ENCODE results near the gene RFT1. TPM values are rescaled to one million over a fixed set of nuclear protein-coding genes. Genes with fewer than 3 reads are reported as not detected.

RFT1 gene
- total RNA-seq, 2 experiments from 2014 or later = 42.5 to 42.9 TPM

DNA sequence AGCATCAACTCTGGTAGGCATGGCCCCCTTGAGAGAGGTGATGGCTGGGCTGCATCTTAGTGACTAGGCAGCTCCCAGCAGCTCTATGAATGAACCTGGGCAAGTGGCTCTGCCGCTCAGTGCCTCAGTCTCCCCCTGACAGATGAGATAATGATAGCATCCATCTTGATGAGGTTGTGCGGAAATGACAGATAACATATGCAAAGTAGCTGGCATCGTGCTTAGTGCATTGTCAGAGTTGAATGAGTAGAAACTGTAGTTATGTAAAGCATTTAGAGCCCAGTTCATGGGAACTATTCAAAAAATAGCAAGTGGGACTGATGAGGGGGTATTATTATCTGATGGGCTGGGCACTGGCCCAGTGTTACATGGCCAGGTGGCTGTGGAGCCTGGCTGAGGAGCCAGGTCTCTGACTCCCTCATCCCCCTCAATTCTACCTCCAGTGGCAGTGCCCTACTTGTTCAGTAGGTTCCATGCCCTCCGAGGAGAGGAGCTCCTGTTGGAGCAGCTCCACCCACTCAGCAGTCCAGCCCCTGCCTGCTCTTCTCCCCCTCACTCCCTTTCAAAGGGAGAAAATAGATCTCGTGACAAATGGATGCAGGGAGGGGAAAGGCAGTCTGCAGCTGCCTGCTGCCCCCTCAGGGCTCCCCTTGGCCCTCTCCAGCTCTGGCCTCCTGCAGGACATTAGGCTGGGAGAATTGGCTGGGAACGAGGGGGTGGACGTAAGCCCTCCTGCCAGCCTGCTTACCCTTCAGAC lies 37.4 kb upstream of the RFT1 start:
- Mint-ChIP-seq H3K36me3 (ENCODE audit: low read depth) (no peaks in the 10 kb centered on the region), H3K27me3 (no peaks in the 10 kb centered on the region), H3K4me3 (no peak overlapping the region), H3K9me3 (no peaks in the 10 kb centered on the region), H3K27ac (no peak overlapping the region), H3K4me1 (ENCODE audit: low read depth) (peaks cover 50% of the 10 kb centered on the region)
- intact Hi-C loops (cut with micrococcal nuclease) = no loop called here
- CTCF ChIA-PET = no interaction called here
- POLR2A ChIA-PET = interaction anchor here (0.7 kb wide), 1 partner anchor 130 kb away, joined by 3 read pairs; no protein-coding TSS in a partner anchor
- TF ChIP-seq, protein P1, sequence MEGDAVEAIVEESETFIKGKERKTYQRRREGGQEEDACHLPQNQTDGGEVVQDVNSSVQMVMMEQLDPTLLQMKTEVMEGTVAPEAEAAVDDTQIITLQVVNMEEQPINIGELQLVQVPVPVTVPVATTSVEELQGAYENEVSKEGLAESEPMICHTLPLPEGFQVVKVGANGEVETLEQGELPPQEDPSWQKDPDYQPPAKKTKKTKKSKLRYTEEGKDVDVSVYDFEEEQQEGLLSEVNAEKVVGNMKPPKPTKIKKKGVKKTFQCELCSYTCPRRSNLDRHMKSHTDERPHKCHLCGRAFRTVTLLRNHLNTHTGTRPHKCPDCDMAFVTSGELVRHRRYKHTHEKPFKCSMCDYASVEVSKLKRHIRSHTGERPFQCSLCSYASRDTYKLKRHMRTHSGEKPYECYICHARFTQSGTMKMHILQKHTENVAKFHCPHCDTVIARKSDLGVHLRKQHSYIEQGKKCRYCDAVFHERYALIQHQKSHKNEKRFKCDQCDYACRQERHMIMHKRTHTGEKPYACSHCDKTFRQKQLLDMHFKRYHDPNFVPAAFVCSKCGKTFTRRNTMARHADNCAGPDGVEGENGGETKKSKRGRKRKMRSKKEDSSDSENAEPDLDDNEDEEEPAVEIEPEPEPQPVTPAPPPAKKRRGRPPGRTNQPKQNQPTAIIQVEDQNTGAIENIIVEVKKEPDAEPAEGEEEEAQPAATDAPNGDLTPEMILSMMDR (IDR thresholded peaks at IDR 0.05) = no peak
- ATAC-seq (no peak), DNase-seq (no peak)

DNA sequence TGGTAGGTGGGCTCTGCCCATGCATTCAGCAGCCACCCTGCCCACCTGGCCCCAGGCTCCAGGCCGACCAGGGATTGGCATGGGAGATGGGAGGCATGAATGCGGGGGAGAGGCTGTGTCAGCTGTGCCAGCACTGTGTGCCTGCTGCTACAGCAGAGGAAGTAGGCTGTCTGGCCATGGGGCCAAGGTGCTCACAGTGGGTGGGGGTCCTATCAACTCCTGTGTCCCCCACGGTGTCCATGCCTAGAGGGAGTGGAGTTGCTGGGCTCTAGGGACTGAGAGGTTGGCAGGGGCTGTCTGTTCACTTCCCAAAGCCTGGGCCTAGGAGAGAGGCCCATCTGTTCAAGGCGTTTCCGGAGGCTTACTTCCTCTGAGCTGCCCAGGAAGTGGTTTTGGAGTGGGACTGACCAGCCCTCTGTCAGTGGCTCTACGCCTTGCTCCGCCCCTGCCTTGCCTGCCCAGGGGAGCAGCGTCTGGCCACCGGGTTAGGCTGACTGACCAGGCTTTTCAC lies 36.6 kb upstream of the RFT1 start:
- TF ChIP-seq, protein P1 (IDR thresholded peaks at IDR 0.05) = no peak
- intact Hi-C loops (cut with micrococcal nuclease) = no loop called here
- POLR2A ChIA-PET = no interaction called here
- Mint-ChIP-seq H3K27me3 (no peaks in the 10 kb centered on the region), H3K4me3 (no peak overlapping the region), H3K9me3 (no peaks in the 10 kb centered on the region), H3K36me3 (ENCODE audit: low read depth) (no peaks in the 10 kb centered on the region), H3K4me1 (ENCODE audit: low read depth) (peaks cover 51% of the 10 kb centered on the region), H3K27ac (no peak overlapping the region)
- CTCF ChIA-PET = no interaction called here
- ATAC-seq (no peak), DNase-seq (no peak)

DNA sequence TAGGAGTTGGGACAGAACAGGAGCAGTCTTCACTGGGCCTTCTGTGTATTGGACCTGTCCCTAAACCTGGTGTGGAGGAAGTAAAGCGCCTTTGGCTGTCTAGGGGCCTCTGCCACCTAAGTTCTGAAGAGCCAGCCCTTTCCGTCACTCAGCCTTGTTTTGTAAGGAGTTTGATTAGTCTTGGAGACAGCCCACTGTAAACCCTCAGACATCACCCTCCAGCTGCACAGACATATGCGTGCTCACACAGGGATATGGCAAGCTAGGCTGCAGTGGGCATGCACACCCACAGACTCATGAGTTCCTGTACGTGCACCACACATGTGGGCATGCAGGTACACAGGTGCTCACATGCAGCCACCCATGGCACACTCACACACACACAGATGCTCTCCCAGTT lies 36.0 kb upstream of the RFT1 start:
- no peak overlapping the region for H3K27ac Mint-ChIP-seq
- ChIA-PET POLR2A (no interaction called here), CTCF (interaction anchor here (1.3 kb wide), 1 partner anchor 52 kb away, joined by 5 read pairs; no protein-coding TSS in a partner anchor)
- peaks cover 47% of the 10 kb centered on the region for H3K4me1 Mint-ChIP-seq (ENCODE audit: low read depth)
- TF ChIP-seq, protein P1 (IDR thresholded peaks at IDR 0.05) = no peak
- ATAC-seq = no peak
- no peak overlapping the region for H3K4me3 Mint-ChIP-seq
- H3K9me3 Mint-ChIP-seq = no peaks in the 10 kb centered on the region
- DNase-seq = no peak
- no peaks in the 10 kb centered on the region for H3K27me3 Mint-ChIP-seq
- H3K36me3 Mint-ChIP-seq (ENCODE audit: low read depth) = no peaks in the 10 kb centered on the region
- intact Hi-C loops (cut with micrococcal nuclease) = no loop called here

DNA sequence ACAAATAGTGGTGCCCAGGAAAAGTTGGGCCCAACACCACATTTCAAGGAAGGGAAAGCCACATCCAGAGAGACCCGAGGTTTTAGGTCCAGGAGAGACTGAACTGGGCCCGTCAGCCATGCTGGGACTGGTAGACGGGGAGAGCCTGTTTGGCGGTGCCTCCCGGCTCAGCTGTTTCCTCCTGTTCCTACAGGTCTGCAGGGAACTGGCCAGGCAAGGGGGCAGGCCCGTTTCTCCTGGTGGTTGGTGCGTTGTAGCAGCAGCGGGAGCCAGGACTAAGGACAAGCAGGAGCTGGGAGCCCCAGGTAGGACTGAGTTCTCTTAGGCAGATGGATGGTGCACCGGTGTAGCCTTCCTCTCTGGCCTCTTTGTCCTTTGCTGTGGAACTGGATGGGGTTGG lies 34.7 kb upstream of the RFT1 start:
- Mint-ChIP-seq H3K36me3 (ENCODE audit: low read depth) (no peaks in the 10 kb centered on the region), H3K9me3 (no peaks in the 10 kb centered on the region), H3K27me3 (no peaks in the 10 kb centered on the region), H3K4me1 (ENCODE audit: low read depth) (peaks cover 38% of the 10 kb centered on the region), H3K27ac (no peak overlapping the region), H3K4me3 (no peak overlapping the region)
- ChIA-PET CTCF (interaction anchor here (0.8 to 1.4 kb wide), 5 partner anchors 19 to 50 kb away, joined by 3 to 6 read pairs (median 4); no protein-coding TSS in a partner anchor), POLR2A (interaction anchor here (0.7 kb wide), 1 partner anchor 24 kb away, joined by 3 read pairs; no protein-coding TSS in a partner anchor)
- ATAC-seq = no peak
- no peak for DNase-seq
- TF ChIP-seq, protein P1 (IDR thresholded peaks at IDR 0.05) = no peak
- intact Hi-C loops (cut with micrococcal nuclease) = no loop called here

All from activated CD8-positive, alpha-beta T cell treated with anti-CD3 and anti-CD28 coated beads for 36 hours (primary cell).